CD4-positive, alpha-beta memory T cell (primary cell): Measurements from ENCODE around the gene INHBE. TPM values are rescaled to one million over a fixed set of nuclear protein-coding genes. Genes with fewer than 3 reads are reported as not detected.
A peak's percentile ranks its signal among the peaks of the same experiment; 100 is the strongest.

Experiments used
- CTCF ChIA-PET: fragments of 350-600 bp; sonication (Branson Sonifier 250); formaldehyde crosslinking; loops from one replicate; lab custom pipeline; 2021; ENCODE audit warnings: inconsistent platforms; ENCODE audit not compliant: partially characterized antibody; lab: Charles Lee
- POLR2A ChIA-PET: fragments of 350-600 bp; sonication (Branson Sonifier 250); formaldehyde crosslinking; loops from one replicate; lab custom pipeline; 2021; ENCODE audit not compliant: partially characterized antibody; lab: Charles Lee
- DNase-seq, 5 donors: peaks; one replicate each; pipeline versions ENCODE4 v3.0.0 to v3.0.0-alpha.2; 2020 to 2022; ENCODE audit warnings: mixed read lengths in 1 of 5
- H3K27ac ChIP-seq: one replicate; pipeline ENCODE4 v1.7.0; 2013; ENCODE audit warnings: low read depth, low read length
- H3K27me3 ChIP-seq: 2 replicates; pipeline ENCODE4 v1.7.0; 2013; ENCODE audit warnings: mild to moderate bottlenecking, low read length, moderate library complexity; ENCODE audit not compliant: insufficient read depth
- H3K36me3 ChIP-seq: 2 replicates; pipeline ENCODE4 v1.7.0; 2013; ENCODE audit warnings: mild to moderate bottlenecking, low read length, moderate library complexity; ENCODE audit not compliant: insufficient read depth
- H3K4me1 ChIP-seq: 2 replicates; pipeline ENCODE4 v1.7.0; 2013; ENCODE audit warnings: mild to moderate bottlenecking, low read length, moderate library complexity; ENCODE audit not compliant: insufficient read depth
- H3K4me3 ChIP-seq, 2 donors: one replicate each; pipeline ENCODE4 v1.7.0; 2013; ENCODE audit warnings: low read length in 2 of 2, mild to moderate bottlenecking in 1 of 2
- H3K9me3 ChIP-seq, 2 donors: one replicate each; pipeline ENCODE4 v1.7.0; 2013; ENCODE audit warnings: low read length in 2 of 2, control low read depth in 1 of 2; ENCODE audit not compliant: control insufficient read depth in 1 of 2
- H3K27ac Mint-ChIP-seq, 7 donors: one replicate each; pipeline ENCODE4 v1.8.0; 2020 to 2021; ENCODE audit warnings: mixed read lengths in 7 of 7, mild to moderate bottlenecking in 6 of 7, inconsistent platforms in 3 of 7, moderate library complexity in 3 of 7
- H3K27me3 Mint-ChIP-seq, 2 donors: one replicate each; pipeline ENCODE4 v1.8.0; 2020 to 2021; ENCODE audit warnings: mixed read lengths in 2 of 2
- H3K36me3 Mint-ChIP-seq, 2 donors: one replicate each; pipeline ENCODE4 v1.8.0; 2020 to 2021; ENCODE audit warnings: mixed read lengths in 2 of 2, inconsistent platforms in 1 of 2, mild to moderate bottlenecking in 1 of 2
- H3K4me1 Mint-ChIP-seq, 4 donors: one replicate each; pipeline ENCODE4 v1.8.0; 2020 to 2021; ENCODE audit warnings: mixed read lengths in 4 of 4, mild to moderate bottlenecking in 1 of 4
- H3K4me3 Mint-ChIP-seq, 8 donors: one replicate each; pipeline ENCODE4 v1.8.0; 2020 to 2021; ENCODE audit warnings: mixed read lengths in 8 of 8, mild to moderate bottlenecking in 7 of 8, moderate library complexity in 6 of 8, inconsistent platforms in 3 of 8
- H3K9me3 Mint-ChIP-seq, 8 donors: one replicate each; pipeline ENCODE4 v1.8.0; 2020 to 2021; ENCODE audit warnings: mixed read lengths in 8 of 8, mild to moderate bottlenecking in 5 of 8, inconsistent platforms in 3 of 8, moderate library complexity in 1 of 8
- intact Hi-C: fragments of 100-400 bp; cut with micrococcal nuclease; formaldehyde crosslinking; loops from one replicate; pipeline ENCODE4 v1.15.1; 2023
- polyA plus RNA-seq, 2 donors: library from polyadenylated mRNA; unstranded; fragments of 300-500 nt; fragmentation: Illumina TruSeq; gene quantifications; one replicate each; pipeline ENCODE4 v1.2.3, GENCODE V29; 2021
- total RNA-seq, 2 experiments: library from RNA; stranded (reverse); gene quantifications; one replicate each; pipeline ENCODE4 v1.2.3, GENCODE V29; 2021

The INHBE gene
- total and polyA plus RNA-seq, 4 experiments from 2014 or later, result not detected

DNA sequence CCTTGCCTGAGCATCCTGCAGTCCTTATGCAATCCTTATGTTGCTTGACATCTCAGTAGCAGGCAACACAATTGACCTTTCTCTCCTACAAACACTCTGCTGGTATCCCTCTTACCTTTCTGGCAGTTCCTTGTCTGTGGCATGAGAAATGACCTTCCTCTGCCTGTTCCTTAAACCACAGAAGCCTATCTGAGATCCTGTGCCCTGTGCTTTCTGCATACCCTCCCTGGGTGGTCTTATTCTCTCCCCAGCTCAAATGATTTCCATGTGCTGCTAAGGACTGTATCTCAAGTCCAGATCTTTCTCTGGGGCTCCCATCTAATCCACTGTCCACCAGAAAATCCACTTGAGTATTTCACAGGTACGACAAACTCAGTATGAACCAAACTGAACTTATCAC is 26.6 kb downstream of the INHBE start:
- Histone ChIP-seq H3K27ac (peak overlapping the region; percentile 86), H3K4me1 (peaks cover 41% of the 10 kb centered on the region)
- H3K9me3 Mint-ChIP-seq, result peaks cover 0 to 3% (median 0%) of the 10 kb centered on the region in 8 donors

DNA sequence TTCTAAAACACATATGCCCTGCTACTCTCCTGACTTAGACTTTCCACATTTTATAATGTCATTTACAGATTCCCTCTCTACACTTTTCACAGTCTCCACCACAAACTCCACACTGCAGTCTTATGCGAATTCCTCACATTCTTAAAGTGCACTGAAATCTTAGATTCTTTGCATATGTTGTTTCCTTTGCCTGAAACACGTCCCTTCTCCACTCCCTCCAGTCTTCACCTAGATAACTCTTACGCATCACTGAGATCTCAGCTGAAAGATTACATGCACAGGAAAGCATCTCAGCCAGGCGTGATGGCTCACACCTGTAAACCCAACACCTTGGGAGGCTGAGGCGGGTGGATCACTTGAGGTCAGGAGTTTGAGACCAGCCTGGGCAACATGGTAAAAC is 28.4 kb downstream of the INHBE start:
- Histone ChIP-seq H3K27me3 (no peaks in the 10 kb centered on the region), H3K36me3 (no peaks in the 10 kb centered on the region), H3K4me3 (no peak overlapping the region), H3K27ac (no peak overlapping the region), H3K4me1 (peaks cover 44% of the 10 kb centered on the region), H3K9me3 (no peaks in the 10 kb centered on the region)
- H3K9me3 Mint-ChIP-seq, result peaks cover 0 to 5% (median 0%) of the 10 kb centered on the region in 8 donors
- intact Hi-C loops, result no loop called here
- ChIA-PET CTCF (interaction anchor here (0.6 to 10.7 kb wide), 3 partner anchors 21 to 1062 kb away, joined by 3 to 204 read pairs (median 3); partner anchors contain the start of gene GLI1), POLR2A (interaction anchor here (10.2 kb wide), 1 partner anchor 21 kb away, joined by 225 read pairs; the partner anchor contains the start of gene GLI1)
- no peak for DNase-seq
- H3K36me3 Mint-ChIP-seq, result peaks cover 0 to 7% of the 10 kb centered on the region in 2 donors
- peaks cover 39 to 53% (median 45%) of the 10 kb centered on the region in 4 donors for H3K4me1 Mint-ChIP-seq
- H3K27me3 Mint-ChIP-seq, result no peaks in the 10 kb centered on the region
- H3K4me3 Mint-ChIP-seq, result peak overlapping the region in 2 of 8 donors; percentile 16 to 49
- peak overlapping the region; percentile 18 to 89 (median 72) for H3K27ac Mint-ChIP-seq

More for the DNA sequence above, 26.6 kb downstream of the INHBE start:
- Mint-ChIP-seq H3K4me3 (peak overlapping the region in 5 of 8 donors; percentile 17 to 80 (median 58)), H3K4me1 (peaks cover 39 to 60% (median 46%) of the 10 kb centered on the region in 4 donors), H3K27me3 (no peaks in the 10 kb centered on the region), H3K36me3 (peaks cover 5 to 17% of the 10 kb centered on the region in 2 donors), H3K27ac (peak overlapping the region; percentile 98 to 100 (median 99))
- Histone ChIP-seq H3K9me3 (no peaks in the 10 kb centered on the region), H3K36me3 (no peaks in the 10 kb centered on the region), H3K4me3 (no peak overlapping the region), H3K27me3 (no peaks in the 10 kb centered on the region)
- ChIA-PET CTCF (interaction anchor here (10.7 kb wide), 1 partner anchor 19 kb away, joined by 204 read pairs; the partner anchor contains the start of gene GLI1), POLR2A (interaction anchor here (1.1 to 10.2 kb wide), 3 partner anchors 12 to 38 kb away, joined by 4 to 225 read pairs (median 82); partner anchors contain the start of genes DDIT3 and GLI1)
- DNase-seq, result peak in 1 of 5 donors; percentile 27
- intact Hi-C loops, result no loop called here

DNA sequence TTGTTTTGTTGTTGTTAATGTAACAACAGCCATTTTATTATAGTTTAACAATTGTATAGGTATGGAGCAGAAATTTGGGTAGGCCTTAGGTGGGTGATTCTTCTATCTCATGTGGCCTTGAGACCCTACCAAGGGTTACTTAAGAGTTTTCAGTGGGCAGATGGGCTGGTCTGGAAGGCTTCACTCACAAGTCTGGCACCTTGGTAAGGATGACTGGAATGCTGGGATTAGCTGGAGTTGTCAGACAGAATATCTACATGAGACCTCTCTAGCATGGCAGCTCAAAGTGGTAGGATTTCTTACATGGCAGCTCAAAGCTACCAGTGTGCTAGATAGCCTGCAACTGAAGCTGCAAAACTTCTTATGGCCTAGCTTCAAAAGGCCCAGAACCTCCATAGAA is 30.6 kb downstream of the INHBE start:
- Histone ChIP-seq H3K4me1 (peaks cover 35% of the 10 kb centered on the region), H3K4me3 (no peak overlapping the region), H3K36me3 (peaks cover 12% of the 10 kb centered on the region), H3K9me3 (no peaks in the 10 kb centered on the region), H3K27ac (no peak overlapping the region), H3K27me3 (no peaks in the 10 kb centered on the region)
- H3K36me3 Mint-ChIP-seq, result peaks cover 13 to 23% of the 10 kb centered on the region in 2 donors
- H3K4me3 Mint-ChIP-seq, result no peak overlapping the region
- H3K4me1 Mint-ChIP-seq, result peaks cover 29 to 47% (median 35%) of the 10 kb centered on the region in 4 donors
- intact Hi-C loops, result loop anchor here (2.0 to 5.0 kb wide), 2 partner anchors 61 to 207 kb away; partner anchors contain the start of genes DCTN2 and OS9
- no peak for DNase-seq
- peaks cover 0 to 3% (median 0%) of the 10 kb centered on the region in 8 donors for H3K9me3 Mint-ChIP-seq
- no peaks in the 10 kb centered on the region for H3K27me3 Mint-ChIP-seq
- ChIA-PET CTCF (interaction anchor here (1.1 to 2.8 kb wide), 4 partner anchors 10 to 35 kb away, joined by 3 to 29 read pairs (median 12); partner anchors contain the start of genes DDIT3 and GLI1), POLR2A (interaction anchor here (2.7 to 6.3 kb wide), 3 partner anchors 9 to 34 kb away, joined by 13 to 75 read pairs (median 18); partner anchors contain the start of genes ARHGAP9, DDIT3 and GLI1)
- H3K27ac Mint-ChIP-seq, result peak overlapping the region in 4 of 7 donors; percentile 19 to 77 (median 48)

DNA sequence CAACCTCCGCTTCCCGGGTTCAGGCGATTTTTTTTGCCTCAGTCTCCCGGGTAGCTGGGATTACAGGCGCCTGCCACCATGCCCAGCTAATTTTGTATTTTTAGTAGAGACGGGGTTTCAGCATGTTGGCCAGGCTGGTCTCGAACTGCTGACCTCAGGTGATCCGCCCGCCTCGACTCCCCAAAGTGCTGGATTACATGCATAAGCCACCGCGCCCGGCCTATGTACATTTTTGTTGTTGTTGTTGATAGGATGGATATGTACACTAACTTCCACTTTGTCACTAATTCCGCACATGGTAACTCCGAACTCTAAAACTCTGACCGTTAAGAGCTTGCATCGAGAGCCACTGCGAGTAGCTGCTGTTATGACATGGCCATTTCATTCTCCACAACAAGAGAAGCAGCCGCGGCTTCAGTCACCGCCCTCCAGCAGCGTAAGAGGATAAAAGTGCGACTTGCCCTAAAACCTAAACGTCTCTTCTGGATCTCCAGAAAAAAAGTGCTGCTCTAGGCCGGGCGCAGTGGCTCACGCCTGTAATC is 32.0 kb downstream of the INHBE start:
- Mint-ChIP-seq H3K27me3 (no peaks in the 10 kb centered on the region), H3K4me1 (peaks cover 22 to 40% (median 28%) of the 10 kb centered on the region in 4 donors), H3K36me3 (peaks cover 22 to 35% of the 10 kb centered on the region in 2 donors), H3K4me3 (peak overlapping the region in 3 of 8 donors; percentile 97 to 99 (median 98)), H3K9me3 (peaks cover 0 to 3% (median 0%) of the 10 kb centered on the region in 8 donors), H3K27ac (peak overlapping the region; percentile 70 to 99 (median 96))
- DNase-seq, result no peak
- POLR2A ChIA-PET, result interaction anchor here (2.7 to 6.3 kb wide), 3 partner anchors 10 to 33 kb away, joined by 13 to 75 read pairs (median 18); partner anchors contain the start of genes ARHGAP9, DDIT3 and GLI1
- CTCF ChIA-PET, result interaction anchor here (0.7 to 2.8 kb wide), 7 partner anchors 11 to 40 kb away, joined by 3 to 29 read pairs (median 4); partner anchors contain the start of genes DDIT3, GLI1 and INHBE
- Histone ChIP-seq H3K4me1 (peaks cover 23% of the 10 kb centered on the region), H3K27me3 (no peaks in the 10 kb centered on the region), H3K4me3 (no peak overlapping the region), H3K9me3 (no peaks in the 10 kb centered on the region), H3K27ac (no peak overlapping the region), H3K36me3 (peaks cover 23% of the 10 kb centered on the region)
- intact Hi-C loops, result loop anchor here (1.0 to 5.0 kb wide), 5 partner anchors 8 to 205 kb away; partner anchors contain the start of genes ARHGAP9, DCTN2, DDIT3 and OS9

DNA sequence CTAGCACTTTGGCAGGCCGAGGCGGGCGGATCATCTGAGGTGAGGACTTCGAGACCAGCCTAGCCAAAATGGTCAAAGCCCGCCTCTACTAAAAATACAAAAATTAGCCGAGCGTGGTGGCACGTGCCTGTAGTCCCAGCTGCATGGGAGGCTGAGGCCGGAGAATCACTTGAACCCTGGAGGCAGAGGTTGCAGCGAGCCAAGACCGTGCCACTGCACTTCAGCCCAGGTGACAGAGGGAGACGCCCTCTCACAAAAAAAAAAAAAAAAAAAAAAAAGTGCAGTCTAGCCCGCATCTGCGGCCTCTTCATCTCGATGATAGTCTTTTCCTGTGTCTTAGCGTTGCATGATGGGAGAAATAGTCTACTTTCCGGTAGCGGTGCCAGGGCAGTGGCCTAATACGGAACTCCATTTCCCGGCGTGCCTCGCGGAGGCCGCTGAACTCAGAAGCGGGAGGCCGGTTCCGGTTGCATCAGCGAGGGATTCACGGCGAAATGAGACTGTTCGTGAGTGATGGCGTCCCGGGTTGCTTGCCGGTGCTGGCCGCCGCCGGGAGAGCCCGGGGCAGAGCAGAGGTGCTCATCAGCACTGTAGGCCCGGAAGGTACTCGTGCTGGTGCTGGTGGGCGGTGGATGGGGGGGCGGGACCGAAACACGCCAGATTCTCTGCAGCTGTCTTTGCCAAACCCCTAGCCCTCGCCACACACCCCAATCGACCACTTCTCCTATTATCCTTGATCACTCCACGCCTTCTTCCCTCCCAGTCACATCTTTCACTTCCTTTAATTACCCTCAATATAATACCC is 32.7 kb downstream of the INHBE start, which contains the start of gene MARS1:
TSS of gene MARS1 (plus strand) at position 472 of the 805 bp plus-strand sequence. CDS start at position 495, 23 bp downstream.
- Mint-ChIP-seq H3K9me3 (peaks cover 0 to 3% (median 0%) of the 10 kb centered on the region in 8 donors), H3K4me1 (peaks cover 22 to 43% (median 28%) of the 10 kb centered on the region in 4 donors), H3K4me3 (peak within 1 kb of the TSS; percentile 95 to 99 (median 98)), H3K36me3 (peaks cover 27 to 39% of the 10 kb centered on the region in 2 donors), H3K27ac (peak within 1 kb of the TSS; percentile 90 to 99 (median 98)), H3K27me3 (no peaks in the 10 kb centered on the region)
- Histone ChIP-seq H3K9me3 (no peaks in the 10 kb centered on the region), H3K36me3 (peaks cover 26% of the 10 kb centered on the region), H3K4me1 (peaks cover 23% of the 10 kb centered on the region), H3K4me3 (peak within 1 kb of the TSS; percentile 78 to 95), H3K27ac (peak within 1 kb of the TSS; percentile 84), H3K27me3 (no peaks in the 10 kb centered on the region)
- intact Hi-C loops, result loop anchor here (1.0 to 5.0 kb wide), 5 partner anchors 8 to 205 kb away; partner anchors contain the start of genes ARHGAP9, DCTN2, DDIT3 and OS9
- CTCF ChIA-PET, result interaction anchor here (0.7 to 3.4 kb wide), 8 partner anchors 11 to 39 kb away, joined by 3 to 29 read pairs (median 4); partner anchors contain the start of genes DDIT3, GLI1 and INHBE
- POLR2A ChIA-PET, result interaction anchor here (2.7 to 6.3 kb wide), 3 partner anchors 11 to 32 kb away, joined by 13 to 75 read pairs (median 18); partner anchors contain the start of genes ARHGAP9, DDIT3 and GLI1
- DNase-seq, result peak; percentile 90 to 97 (median 94)
